G401 (cell line): ENCODE results near the gene CENATAC. TPM values are rescaled to one million over a fixed set of nuclear protein-coding genes. Genes with fewer than 3 reads are reported as not detected.
A peak's percentile ranks its signal among the peaks of the same experiment; 100 is the strongest.
"Not testable (repeated sequence)": the region's sequence is repeated elsewhere in the genome, so short reads cannot be mapped to it uniquely, and the experiment has no call there.

Experiments used
- DNase-seq: peaks from one replicate; pipeline ENCODE4 v3.0.0-alpha.2; 2015; ENCODE audit warnings: low spot score
- in situ Hi-C: cut with HindIII; loops from 2 replicates; pipeline ENCODE4 v1.10.0; 2016; ENCODE audit warnings: low sequenced_read_pairs, mixed read lengths
- total RNA-seq: library from RNA; depleted of rRNA; stranded (reverse); fragments of >200 nt; shearing (Covaris generic); gene quantifications from 2 replicates; pipeline ENCODE4 v1.2.3, GENCODE V29; 2014

Gene CENATAC
- total RNA-seq, 1 experiment from 2014 or later = 34.0 TPM

DNA sequence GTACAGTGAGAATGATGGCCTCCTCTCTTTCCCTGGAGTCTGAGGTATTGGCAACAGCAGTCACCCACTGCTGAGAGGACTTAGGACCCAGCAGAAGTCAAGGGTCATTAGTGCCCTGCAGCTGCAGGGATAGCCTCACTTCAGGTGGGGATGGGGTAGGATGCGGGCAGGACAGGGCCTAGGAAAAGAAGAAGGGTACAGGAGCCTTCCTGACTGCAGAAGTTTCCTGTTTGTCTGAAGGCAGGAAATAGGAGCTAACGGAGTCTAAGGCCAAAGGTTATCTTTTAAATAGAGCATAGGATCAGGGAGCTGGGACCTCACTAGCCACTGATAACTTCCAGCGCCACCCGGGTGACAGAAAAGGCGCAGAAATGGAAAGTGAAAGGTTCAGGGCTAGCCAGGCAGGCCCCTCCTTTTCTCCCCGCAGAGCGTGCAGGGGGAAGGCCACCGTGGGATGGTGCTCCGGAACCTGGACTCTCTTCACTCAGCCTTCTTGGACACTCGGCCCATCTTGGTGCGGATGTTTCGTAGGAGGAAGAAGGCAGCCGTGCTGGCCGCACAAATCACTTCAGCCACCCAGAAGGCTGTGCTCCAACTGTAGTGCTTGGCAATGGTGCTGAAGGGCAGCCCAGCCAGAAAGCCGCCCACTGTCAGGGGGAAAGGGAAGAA lies 26.6 kb downstream of the CENATAC start:
- no peak for DNase-seq
- in situ Hi-C loops = no loop called here

DNA sequence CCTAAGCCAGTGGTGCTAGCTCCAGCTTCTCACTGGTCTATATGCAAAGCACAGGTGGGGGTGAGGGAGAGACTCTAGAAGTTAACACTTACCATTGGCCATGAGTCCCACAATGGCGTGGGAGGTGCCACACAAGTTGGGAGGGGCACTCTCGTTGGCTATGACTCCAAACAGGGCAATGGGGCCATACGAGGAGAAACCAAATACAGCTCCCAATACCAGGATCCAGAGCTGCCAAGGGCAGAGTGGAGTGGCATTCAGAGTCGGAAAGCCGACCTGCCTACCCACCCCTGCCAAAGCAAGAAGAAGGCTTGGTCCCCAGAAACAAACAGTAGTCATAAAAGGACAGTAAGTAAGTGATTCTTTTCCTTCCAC lies 27.1 kb downstream of the CENATAC start:
- in situ Hi-C loops = no loop called here
- no peak for DNase-seq

DNA sequence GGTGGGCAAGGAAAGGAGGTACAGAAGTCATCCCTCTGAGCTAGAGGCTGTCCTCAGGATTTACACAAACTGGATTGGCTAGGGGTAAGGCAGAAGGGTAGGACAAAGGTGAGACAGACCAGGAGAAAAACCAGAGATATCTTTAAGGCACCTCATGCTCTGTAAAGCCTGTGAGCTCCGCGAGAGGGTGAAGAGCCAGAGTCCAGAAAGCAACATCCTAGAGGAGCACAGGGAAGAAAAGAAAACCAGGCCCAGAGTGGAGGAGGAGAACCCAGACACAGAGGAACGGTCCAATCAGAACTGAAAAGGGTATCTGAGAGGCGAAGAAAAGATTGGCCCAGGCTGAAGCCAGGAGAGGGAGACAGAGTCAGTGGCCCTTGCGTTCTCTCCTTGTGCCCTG lies 27.6 kb downstream of the CENATAC start:
- DNase-seq = no peak
- in situ Hi-C loops = no loop called here

DNA sequence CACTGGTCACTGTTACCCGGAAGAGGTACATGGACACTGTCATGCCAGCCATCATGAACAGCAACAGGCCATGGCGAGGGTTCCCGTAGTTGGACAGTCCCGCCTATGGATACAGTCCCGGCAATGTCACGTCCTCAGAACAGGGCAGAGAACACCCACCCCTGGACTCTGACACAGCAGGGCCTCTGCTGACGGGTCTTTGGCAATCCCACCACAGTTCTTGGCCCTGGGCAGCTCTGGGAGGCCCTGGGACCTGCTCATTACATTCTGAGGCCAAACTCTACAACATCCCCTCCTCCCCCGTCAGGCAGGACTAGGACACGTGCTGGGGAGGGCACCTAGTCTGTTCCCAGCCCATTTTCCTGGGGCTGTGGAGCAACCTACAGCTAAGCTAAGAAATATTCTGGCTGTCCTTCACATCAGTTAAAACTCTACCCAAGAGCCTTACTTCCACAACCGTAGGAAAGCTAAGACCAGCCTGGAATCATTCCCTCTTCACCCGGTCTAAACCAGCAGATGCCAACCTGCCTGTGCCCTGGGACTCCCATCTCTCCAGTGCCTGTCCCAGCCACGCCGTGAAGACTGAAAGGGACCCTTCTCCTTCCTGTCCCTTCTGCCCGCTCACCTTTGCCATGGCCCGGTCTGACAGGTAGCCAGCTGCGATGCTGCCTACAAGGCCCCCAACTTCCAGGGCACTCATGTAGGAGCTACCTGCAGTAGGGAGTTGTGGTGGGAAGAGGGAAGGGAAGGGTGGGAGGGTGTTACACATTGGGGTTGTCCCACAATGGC lies 28.2 kb downstream of the CENATAC start:
- no peak for DNase-seq
- in situ Hi-C loops = no loop called here

DNA sequence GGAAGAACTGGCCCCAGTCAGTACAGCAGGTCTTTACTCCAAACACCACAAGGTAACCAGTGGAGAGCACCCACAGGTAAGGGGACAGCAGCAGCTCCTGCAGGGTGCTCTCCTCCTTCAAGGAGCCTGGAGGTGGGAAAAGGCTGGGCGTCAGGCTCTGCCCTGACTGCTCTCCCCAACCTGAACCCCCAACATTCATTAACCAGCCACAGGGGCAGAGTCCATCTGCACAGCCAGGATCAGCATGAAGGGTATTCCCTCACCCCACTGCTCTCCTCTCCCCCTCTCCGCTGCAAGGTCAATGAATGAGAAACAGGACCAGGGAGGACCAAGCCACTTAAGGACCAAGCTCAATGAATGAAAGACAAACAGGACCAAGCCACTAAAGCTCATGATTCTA lies 29.0 kb downstream of the CENATAC start:
- no peak for DNase-seq
- in situ Hi-C loops = no loop called here

DNA sequence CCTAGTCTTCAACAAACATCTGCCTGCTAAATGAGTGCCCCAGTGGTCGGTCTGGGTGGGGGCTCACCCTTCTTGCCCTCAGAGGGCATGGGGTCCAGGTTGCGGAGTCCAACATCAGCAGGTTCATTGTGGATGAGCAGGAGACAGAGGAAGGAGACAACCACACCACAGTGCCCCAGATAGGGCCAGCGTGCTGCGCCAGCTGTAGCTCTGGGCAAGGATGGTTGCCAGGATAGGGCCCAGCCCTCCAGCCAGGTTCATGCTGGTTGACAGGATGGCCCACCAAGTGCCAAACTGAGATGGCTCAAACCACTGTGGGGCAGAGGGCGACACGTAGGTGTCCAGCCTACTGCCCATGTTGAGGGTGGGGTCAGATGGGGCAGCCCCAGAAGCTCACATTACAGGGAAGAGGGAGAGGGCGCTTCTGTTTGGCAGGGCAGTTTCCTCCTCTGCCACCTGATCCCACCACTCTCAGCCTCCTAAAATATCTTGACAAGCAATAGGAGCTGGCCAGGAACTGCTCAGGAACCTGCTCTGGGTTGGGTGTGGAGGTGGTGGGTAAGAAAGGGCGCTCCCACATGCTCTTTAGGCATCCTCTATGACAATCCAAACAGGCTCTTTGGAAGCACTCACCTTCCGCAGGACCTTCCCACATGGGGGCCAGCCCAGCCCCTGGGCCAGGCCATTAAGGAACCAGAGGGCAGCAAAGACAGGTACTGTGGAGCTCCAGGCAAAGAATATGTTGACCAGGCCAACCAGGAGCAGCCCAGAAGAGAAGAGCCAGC lies 29.8 kb downstream of the CENATAC start:
- DNase-seq = no peak
- in situ Hi-C loops = no loop called here

DNA sequence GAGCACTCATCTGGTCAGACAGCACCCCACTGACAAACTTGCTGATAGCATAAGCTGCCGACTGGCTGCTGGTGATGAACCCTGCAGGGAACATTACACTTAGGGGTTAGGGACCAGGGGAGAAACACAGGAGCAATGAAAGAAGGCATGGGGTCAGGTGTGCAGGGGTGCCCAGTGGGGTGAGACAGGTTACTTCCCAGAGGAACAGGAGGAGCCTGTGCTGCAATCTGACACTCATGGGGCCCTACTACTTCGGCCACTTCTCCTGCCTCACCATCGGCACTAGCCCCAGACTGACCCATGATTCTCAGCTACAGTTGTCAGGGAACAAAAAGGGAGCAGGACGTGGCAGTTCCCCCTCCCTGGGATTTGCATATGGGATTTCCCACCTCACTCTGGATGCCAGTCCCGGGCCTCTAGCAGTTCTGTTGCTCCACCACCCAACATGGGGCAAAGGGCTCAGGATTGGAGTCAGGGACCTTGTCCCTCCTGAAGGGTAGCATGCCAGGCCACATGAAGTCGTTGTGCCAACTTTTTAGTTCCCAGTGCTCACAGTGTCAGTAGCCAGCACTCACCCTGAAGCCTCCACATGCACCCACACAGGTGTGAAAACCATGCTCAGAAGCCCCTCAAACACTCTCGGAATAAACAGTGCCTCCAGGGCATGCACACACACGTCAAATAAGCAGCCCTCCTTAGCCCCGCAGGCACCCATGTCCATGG lies 30.6 kb downstream of the CENATAC start:
- in situ Hi-C loops = no loop called here
- no peak for DNase-seq

DNA sequence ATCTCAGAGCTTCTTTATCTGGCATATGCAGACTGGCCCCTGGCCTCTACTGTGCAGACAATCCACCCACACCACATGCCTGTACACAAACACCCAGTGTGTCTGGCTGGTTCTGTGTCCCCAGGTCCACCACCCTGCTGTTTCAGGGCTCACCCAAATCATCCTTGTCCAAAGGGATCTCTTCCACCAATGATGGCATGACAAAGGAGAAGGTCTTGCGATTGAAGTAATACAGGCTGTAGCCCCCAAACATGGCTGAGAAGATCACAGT lies 31.1 kb downstream of the CENATAC start:
- DNase-seq = no peak
- in situ Hi-C loops = no loop called here

DNA sequence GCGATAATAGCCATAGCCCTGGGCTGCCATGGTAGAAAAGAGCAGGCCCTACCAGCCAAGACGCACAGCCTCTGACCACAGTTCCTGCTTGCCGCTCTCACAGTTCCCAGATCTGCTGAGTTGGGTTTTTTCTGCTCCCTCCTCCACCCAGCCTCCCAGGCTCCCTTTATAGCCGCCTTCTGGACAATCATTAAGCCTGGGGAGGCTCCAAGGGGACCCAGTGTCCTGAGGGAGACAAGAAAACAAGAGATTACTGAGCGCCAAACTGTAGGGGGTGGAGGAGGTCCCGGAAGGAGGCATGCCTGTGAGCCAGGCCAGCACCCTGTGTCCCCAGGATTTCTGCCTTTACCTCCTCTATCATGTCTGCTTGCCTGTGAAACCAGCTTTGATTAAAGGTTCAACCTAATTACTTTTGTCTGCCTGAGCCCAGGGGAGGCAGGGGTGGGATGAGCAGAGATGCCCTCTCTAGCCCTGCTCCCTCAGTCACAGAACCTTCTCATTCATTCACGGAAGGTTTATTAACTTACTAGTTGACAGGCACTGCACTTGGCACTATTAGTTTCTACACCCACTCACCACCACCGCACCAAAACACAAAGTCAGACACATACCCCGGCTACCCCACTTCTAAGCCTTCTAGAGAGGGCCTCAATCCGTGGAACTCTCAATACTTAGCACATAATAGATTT lies 31.5 kb downstream of the CENATAC start:
- in situ Hi-C loops = no loop called here
- peak; percentile 40 for DNase-seq

DNA sequence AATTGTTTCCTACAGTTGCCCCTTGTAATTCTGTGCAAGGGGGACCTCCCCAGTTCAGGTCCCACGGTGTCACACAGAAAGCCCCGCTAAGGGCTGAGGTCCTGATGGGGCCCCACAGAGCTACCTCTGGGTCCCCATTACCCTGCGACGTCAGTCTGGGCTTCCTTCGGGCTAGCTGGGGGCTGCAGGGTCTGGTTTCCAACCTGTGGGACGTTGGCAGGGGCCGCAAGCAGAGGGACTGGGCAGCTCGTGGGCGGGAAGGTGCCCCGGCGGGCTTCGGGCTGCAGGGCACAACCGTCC lies 32.0 kb downstream of the CENATAC start:
- in situ Hi-C loops = no loop called here
- DNase-seq = no peak

DNA sequence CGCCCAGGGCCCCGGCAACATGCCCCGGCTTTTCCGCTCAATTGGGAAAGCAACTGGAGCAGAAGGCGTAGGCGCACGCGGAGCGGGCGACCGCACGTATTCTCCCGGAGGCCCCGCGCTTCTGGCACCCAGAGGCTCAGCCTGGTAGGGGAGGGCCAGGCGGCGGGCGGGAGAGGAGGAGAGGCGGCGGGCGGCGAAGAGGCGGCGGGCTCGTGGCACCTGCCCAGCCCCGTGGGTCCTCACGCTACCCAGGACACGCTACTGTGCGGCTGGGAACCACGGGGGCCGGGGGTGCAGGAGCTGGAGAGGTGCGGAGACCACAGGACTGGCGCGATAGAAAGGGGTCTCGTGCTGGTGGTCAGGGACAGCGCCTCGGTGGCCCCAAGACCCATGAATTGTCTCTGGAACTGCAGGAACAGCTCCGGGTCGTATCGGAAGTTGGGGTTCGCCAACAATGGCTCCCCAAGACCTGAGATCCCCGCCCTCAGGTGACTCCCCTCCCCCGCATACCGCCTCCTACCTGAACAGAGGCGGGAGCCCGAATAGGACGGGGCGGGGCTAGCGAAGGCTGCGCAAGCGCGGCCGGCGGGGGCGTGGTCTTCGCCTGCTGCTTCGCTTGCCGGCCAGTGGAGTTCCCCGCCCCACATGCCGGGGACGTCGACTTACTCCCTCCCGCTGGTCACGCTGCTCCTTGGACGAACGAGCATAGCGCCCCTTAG lies 32.5 kb downstream of the CENATAC start, which contains the start of gene SLC37A4:
SLC37A4 (minus strand) TSS at position 549 of the 719 bp plus-strand sequence.
- in situ Hi-C loops = no loop called here
- peak; percentile 98 for DNase-seq

DNA sequence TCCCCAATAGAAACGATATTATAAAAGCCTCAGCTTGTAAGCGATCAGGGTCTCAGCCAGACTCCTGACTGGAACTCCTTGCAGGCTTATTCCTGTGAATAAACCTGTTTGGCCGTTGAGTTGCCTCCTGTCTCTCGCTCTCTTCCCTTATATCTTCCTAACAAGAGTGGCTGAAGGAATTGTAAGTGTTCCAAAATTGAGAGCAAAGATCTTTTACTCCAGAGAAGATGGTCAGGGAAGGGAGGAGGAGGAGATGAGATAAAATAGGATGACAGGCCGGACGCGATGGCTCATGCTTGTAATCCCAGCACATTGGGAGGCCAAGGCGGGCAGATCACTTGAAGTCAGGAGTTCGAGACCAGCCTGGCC lies 34.0 kb downstream of the CENATAC start:
- in situ Hi-C loops = no loop called here

DNA sequence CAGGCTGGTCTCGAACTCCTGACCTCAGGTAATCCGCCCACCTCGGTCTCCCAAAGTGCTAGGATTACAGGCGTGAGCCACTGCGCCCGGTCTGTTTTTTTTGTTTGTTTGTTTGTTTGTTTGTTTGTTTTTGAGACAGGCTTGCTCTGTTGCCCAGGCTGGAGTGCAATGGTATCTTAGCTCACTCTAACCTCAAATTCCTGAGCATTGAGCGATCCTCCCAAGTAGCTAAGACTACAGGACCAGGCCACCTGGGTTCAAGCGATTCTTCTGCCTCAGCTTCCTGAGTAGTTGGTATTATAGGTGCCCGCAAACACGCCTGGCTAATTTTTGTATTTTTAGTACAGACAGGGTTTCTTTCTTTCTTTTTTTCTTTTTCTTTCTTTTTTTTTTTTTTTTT lies 35.5 kb downstream of the CENATAC start:
- DNase-seq, in situ Hi-C loops: not testable (repeated sequence)

More for the DNA sequence above, 34.0 kb downstream of the CENATAC start:
- no peak for DNase-seq

DNA sequence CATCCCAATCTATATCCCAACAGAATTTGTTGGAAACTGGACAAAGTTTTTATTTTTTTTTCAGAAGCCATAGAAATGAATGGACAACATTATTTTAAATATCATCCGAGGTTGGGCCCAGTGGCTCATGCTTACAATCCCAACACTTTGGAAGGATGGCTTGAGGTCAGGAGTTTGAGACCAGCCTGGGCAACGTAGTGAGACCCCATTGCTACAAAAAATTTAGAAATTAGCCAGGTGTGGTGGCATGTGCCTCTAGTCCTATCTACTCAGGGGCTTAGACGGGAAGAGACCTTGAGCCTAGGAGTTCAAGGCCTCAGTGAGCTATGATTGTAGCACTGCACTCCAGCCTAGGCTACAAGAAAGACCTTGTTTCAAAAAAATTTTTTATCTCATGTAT lies 36.9 kb downstream of the CENATAC start:
- in situ Hi-C loops = no loop called here

DNA sequence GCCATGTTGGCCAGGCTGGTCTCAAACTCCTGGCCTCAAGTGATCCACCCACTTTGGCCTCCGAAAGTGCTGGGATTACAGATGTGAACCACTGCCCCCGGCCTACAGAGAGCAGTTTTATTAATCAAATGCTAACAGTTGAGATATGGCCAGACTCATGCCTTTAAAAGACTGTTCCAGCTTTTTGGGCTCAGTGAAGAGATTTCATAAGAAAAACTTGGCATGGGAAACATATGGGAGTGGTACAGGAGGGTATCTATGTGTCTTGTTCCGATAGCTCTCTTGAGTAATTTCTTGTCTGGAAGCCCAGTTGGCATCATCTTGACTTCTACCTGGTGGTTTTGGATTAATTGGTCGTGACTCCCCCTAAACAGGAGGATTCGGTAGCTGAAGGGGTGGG lies 40.9 kb downstream of the CENATAC start:
- no peak for DNase-seq
- in situ Hi-C loops = no loop called here

More for the DNA sequence above, 36.9 kb downstream of the CENATAC start:
- no peak for DNase-seq

DNA sequence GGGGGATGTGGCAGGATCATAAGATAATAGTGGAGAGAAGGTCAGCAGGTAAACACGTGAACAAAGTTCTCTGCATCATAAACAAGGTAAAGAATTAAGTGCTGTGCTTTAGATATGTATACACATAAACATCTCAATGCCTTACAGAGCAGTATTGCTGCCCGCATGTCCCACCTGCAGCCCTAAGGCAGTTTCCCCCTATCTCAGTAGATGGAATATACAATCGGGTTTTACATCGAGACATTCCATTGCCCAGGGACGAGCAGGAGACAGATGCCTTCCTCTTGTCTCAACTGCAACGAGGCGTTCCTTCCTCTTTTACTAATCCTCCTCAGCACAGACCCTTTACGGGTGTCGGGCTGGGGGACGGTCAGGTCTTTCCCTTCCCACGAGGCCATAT lies 41.5 kb downstream of the CENATAC start:
- DNase-seq, in situ Hi-C loops: not testable (repeated sequence)

DNA sequence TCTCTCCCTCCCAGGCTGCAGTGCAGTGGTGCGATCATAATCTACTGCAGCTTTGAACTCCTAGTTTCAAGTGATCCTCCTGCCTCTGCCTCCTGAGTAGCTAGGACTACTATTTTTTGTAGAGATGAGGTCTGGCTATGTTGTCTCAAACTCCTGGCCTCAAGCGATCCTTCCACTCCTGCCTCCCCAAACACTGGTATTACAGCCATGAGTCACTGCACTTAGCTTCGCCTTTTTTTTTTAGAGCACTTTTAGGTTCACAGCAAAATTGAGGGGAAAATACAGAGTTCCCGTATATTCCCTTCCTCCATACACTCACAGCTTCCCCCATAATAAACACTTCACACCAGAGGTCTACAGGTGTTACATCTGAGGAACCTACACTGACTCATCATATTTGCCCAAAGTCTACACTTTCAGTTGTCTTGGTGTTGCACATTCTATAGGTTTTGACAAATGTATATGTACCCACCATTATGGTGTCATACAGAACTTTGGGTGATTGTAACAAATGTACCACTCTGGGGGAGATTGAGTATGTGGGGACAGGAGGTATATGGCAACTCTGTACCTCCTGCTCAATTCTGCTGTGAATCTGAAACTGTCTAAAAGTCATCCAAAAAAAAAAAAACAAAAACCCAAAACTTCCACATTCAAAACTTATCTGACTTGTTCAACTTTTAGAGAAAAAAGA lies 44.0 kb downstream of the CENATAC start:
- in situ Hi-C loops = no loop called here
- no peak for DNase-seq

DNA sequence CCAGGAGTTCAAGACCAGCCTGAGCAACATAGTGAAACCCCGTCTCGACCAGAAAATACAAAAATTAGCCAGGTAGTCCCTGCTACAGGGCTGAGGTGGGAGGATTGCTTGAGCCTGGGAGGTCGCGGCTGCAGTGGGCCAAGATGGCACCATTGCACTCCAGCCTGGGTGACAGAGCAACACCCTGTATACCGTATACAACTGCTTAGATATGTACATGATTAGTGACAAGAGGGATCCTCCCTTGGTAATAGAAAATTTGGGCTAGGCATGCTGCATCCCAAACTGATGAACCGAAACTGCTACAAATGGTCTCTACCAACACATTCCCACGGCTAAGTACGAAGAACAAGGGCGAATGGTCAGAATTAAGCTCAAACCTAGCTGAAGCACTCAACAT lies 45.0 kb downstream of the CENATAC start:
- in situ Hi-C loops = no loop called here
- DNase-seq = no peak
